GM18499 (cell line): ENCODE measurements around the gene QSOX1.
A peak's percentile ranks its signal among the peaks of the same experiment; 100 is the strongest.
"Not testable (repeated sequence)": the region's sequence is repeated elsewhere in the genome, so short reads cannot be mapped to it uniquely, and the experiment has no call there.

Experiments used
- ATAC-seq: cut with Tn5 transposase; IDR thresholded peaks from one replicate; pipeline ENCODE4 v1.9.1; 2021; ENCODE audit warnings: moderate number of reproducible peaks; ENCODE audit not compliant: insufficient read depth, unreplicated experiment

QSOX1 gene

GRCh38 chr1:180154325-180155181 is at the start of gene QSOX1:
TSS of gene QSOX1 (plus strand) at chr1:180154869. CDS start at chr1:180154908, 39 bp downstream.
- peak; percentile 62 for ATAC-seq

GRCh38 chr1:180112091-180112490 is 42.6 kb upstream of the QSOX1 start:
- ATAC-seq: no peak

- no peak for ATAC-seq
Measured at GRCh38 chr1:180112984-180113647, 41.6 kb upstream of the QSOX1 start.

GRCh38 chr1:180114396-180114945 is 40.2 kb upstream of the QSOX1 start:
- ATAC-seq: no peak

- ATAC-seq: no peak
Measured at GRCh38 chr1:180116964-180117763, 37.5 kb upstream of the QSOX1 start.

- no peak for ATAC-seq
Measured at GRCh38 chr1:180117764-180118116, 36.9 kb upstream of the QSOX1 start.

- no peak for ATAC-seq
Measured at GRCh38 chr1:180119837-180120236, 34.8 kb upstream of the QSOX1 start.

- no peak for ATAC-seq
Measured at GRCh38 chr1:180123463-180123936, 31.2 kb upstream of the QSOX1 start.

GRCh38 chr1:180130651-180131050 is 24.0 kb upstream of the QSOX1 start:
- no peak for ATAC-seq

GRCh38 chr1:180131510-180131909 is 23.2 kb upstream of the QSOX1 start:
- ATAC-seq: no peak

GRCh38 chr1:180133193-180133592 is 21.5 kb upstream of the QSOX1 start:
- ATAC-seq: no peak

GRCh38 chr1:180133688-180134087 is 21.0 kb upstream of the QSOX1 start:
- not testable (repeated sequence) for ATAC-seq

GRCh38 chr1:180135535-180135934 is 19.1 kb upstream of the QSOX1 start:
- no peak for ATAC-seq

- no peak for ATAC-seq
Measured at GRCh38 chr1:180136331-180136967, 18.2 kb upstream of the QSOX1 start.

- no peak for ATAC-seq
Measured at GRCh38 chr1:180136968-180137356, 17.7 kb upstream of the QSOX1 start.

GRCh38 chr1:180137776-180138175 is 16.9 kb upstream of the QSOX1 start:
- no peak for ATAC-seq

- ATAC-seq: no peak
Measured at GRCh38 chr1:180141381-180141934, 13.2 kb upstream of the QSOX1 start.

- ATAC-seq: no peak
Measured at GRCh38 chr1:180143359-180143758, 11.3 kb upstream of the QSOX1 start.

GRCh38 chr1:180144659-180145357 is 9.9 kb upstream of the QSOX1 start:
- ATAC-seq: no peak
